ENCODE measurements around the gene TMEM89.

DNA sequence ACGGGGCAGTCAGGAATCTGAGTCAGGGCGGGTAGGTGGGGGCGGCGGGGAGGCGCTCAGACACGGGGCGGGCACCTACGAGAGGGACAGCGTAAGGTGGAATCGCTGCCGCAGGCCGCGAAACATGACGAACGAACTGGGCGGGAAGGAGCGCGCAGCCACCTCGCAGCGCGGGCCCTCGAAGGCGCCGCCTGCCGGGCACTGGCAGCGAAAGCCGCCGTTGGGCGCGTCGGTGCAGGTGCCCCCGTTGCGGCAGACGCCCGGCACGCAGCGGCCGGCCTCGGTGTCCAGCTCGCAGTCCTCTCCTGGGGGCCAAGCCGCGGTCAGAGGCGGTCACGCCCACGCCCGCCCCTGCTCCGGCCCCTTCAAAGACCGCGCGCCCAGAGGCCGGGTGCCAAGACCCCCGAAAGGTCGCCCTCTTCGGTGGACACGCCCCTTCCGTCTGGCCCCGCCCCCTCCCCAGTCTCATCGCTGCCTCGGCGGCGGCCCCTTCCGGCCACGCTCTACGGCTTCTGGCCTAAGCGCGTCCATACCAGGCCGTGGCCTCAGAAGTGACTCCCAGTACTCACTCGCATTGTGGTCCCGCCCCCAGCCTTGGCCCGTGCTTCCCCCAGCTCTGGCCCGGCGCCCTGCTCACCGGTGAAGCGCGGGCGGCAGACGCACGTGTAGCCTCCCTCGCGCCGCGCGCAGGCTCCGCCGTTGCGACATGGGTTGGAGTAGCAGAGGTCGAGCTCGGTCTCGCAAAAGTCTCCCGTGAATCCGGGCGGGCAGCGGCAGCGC, 34.7 kb upstream of the TMEM89 start:
- TF ChIP-seq, protein P1, sequence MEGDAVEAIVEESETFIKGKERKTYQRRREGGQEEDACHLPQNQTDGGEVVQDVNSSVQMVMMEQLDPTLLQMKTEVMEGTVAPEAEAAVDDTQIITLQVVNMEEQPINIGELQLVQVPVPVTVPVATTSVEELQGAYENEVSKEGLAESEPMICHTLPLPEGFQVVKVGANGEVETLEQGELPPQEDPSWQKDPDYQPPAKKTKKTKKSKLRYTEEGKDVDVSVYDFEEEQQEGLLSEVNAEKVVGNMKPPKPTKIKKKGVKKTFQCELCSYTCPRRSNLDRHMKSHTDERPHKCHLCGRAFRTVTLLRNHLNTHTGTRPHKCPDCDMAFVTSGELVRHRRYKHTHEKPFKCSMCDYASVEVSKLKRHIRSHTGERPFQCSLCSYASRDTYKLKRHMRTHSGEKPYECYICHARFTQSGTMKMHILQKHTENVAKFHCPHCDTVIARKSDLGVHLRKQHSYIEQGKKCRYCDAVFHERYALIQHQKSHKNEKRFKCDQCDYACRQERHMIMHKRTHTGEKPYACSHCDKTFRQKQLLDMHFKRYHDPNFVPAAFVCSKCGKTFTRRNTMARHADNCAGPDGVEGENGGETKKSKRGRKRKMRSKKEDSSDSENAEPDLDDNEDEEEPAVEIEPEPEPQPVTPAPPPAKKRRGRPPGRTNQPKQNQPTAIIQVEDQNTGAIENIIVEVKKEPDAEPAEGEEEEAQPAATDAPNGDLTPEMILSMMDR (conservative IDR thresholded peaks at IDR 0.05; ENCODE audit: low read depth in 2 of 2): peak; percentile 47 to 75
- TF ChIP-seq POLR2AphosphoS5 (IDR thresholded peaks at IDR 0.05; ENCODE audit: low read depth) (peak; percentile 78), EZH2 (IDR thresholded peaks at IDR 0.05; ENCODE audit: low read depth, unreplicated experiment) (no peak), JUNB (IDR thresholded peaks at IDR 0.05; ENCODE audit: unreplicated experiment) (no peak), CREB1 (CRISPR knock-in tag; IDR thresholded peaks at IDR 0.05; ENCODE audit: low read depth) (peak; percentile 81), ZNF114 (CRISPR knock-in tag; IDR thresholded peaks at IDR 0.05) (no peak), EZH2phosphoT487 (IDR thresholded peaks at IDR 0.05; ENCODE audit: unreplicated experiment) (no peak)
- TF ChIP-seq, protein P2, sequence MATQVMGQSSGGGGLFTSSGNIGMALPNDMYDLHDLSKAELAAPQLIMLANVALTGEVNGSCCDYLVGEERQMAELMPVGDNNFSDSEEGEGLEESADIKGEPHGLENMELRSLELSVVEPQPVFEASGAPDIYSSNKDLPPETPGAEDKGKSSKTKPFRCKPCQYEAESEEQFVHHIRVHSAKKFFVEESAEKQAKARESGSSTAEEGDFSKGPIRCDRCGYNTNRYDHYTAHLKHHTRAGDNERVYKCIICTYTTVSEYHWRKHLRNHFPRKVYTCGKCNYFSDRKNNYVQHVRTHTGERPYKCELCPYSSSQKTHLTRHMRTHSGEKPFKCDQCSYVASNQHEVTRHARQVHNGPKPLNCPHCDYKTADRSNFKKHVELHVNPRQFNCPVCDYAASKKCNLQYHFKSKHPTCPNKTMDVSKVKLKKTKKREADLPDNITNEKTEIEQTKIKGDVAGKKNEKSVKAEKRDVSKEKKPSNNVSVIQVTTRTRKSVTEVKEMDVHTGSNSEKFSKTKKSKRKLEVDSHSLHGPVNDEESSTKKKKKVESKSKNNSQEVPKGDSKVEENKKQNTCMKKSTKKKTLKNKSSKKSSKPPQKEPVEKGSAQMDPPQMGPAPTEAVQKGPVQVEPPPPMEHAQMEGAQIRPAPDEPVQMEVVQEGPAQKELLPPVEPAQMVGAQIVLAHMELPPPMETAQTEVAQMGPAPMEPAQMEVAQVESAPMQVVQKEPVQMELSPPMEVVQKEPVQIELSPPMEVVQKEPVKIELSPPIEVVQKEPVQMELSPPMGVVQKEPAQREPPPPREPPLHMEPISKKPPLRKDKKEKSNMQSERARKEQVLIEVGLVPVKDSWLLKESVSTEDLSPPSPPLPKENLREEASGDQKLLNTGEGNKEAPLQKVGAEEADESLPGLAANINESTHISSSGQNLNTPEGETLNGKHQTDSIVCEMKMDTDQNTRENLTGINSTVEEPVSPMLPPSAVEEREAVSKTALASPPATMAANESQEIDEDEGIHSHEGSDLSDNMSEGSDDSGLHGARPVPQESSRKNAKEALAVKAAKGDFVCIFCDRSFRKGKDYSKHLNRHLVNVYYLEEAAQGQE (IDR thresholded peaks at IDR 0.05; ENCODE audit: unreplicated experiment): no peak

All from GM23338 (cell line).